ENCODE data around the gene PACRG.
"Not testable (repeated sequence)": the region's sequence is repeated elsewhere in the genome, so short reads cannot be mapped to it uniquely, and the experiment has no call there.

Gene PACRG

DNA sequence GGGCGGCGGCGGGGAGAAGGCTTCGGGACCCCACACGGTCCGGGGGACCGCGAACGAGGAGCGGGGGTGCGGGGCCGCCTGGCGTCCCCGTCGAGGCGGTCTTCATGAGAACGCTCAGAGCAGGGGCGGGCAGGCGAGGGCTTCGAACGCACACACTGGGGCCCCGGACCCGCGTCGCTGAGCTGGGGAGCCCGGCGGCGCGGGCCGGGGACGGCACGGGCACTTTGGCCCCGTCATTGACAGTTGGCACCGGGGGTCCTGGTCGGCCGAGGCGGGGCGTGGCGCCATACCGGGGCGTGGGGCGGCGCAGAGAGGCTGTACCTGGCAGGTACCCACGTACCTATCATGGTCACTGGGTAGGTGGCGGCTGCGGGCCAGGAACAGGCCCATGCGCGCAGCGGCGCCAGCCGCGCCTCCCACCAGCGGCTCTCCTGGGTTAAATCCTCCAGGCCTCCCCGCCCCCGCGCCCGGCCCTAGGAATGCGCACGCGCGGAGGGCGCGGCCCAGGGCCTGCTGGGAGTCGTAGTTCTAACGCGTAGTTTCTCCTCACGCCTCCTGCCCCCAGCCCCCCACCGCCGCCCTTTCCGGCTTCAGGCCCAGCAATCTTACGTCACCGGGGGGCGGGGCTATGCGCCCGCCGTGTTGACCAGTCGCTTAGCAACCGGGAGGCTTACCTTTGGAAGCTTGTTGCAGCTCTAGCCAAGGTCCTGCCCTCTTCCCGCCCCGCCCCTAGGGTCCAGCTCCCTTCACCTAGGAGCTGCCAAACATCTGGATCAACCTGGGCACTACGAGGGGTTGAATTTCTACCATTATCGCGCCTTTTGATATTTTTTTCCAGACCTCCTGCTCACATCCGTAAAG lies at the start of gene PACRG, which contains the start of gene PRKN:
Gene PACRG (plus strand): TSS at position 653 of the 861 bp plus-strand sequence.
Gene PRKN (minus strand): TSS at position 445 of the 861 bp plus-strand sequence.
- DNase-seq, result peak; percentile 95

DNA sequence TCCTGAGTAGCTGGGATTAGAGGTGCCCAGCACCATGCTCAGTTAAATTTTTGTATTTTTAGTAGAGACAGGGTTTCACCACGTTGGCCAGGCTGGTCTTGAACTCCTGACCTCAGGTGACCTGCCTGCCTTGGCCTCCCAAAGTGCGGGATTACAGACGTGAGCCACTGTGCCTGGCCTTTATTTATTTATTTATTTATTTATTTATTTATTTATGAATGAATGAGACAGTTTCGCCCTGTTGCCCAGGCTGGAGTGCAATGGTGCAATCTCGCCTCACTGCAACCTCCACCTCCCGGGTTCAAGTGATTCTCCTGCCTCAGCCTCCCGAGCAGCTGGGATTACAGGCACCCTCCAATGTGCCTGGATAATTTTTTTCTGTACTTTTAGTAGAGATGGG lies 48.9 kb upstream of the PACRG start:
- not testable (repeated sequence) for DNase-seq

DNA sequence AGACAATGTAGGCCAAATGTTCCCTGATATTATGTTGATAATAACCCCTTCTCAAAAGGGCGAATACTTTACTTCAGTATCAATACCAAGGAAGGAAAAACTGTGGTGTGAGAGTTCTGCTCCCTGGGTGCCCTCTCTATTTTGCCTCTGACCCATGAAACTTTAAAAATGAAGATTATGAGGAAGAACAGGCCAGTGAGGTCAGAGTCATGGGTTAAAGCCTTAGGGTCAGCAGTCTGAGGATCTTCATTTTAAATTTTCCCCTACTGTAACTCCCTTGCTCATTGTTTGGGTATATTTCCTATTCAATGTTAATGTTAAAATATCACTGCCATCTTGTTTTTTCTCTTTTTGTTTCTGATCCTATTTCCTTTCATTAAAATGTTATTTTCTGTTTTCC lies 48.1 kb upstream of the PACRG start:
- DNase-seq, result no peak

DNA sequence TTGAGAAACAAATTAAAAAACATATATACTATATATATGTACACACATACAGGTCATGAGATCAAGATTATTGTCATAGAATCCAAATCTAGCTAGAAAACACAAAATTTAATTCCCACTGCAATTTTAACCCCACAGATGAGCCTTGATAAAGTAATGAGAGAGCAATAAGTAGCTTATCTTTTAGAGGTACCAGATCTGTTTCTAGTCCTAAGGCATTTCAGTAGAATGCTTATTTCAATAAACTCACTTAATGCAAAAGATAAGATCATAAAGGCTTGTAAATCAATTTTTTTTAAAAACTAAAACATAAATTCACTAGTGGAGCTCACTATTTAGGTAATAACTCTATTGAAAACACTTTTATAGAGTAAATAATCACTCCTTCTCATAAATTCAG lies 47.4 kb upstream of the PACRG start:
- no peak for DNase-seq

DNA sequence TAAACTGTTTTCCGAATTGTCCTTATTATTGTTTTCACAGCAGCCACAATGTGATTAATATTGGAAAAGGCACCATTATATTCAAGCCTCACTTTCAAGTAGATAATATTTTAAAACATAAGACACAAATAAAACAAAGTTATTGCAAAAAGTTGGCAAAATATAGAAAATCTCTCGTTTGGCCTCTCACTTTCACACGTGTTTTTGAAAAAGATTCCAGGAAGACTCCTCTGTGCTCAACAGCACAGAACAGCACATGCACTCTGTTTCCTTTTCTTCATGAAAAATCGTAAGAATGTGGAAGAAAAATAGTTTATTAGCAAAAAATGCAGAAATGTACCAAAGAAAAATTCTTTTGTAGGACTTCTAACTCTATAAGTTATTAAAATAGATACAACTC lies 46.9 kb upstream of the PACRG start:
- DNase-seq, result no peak

DNA sequence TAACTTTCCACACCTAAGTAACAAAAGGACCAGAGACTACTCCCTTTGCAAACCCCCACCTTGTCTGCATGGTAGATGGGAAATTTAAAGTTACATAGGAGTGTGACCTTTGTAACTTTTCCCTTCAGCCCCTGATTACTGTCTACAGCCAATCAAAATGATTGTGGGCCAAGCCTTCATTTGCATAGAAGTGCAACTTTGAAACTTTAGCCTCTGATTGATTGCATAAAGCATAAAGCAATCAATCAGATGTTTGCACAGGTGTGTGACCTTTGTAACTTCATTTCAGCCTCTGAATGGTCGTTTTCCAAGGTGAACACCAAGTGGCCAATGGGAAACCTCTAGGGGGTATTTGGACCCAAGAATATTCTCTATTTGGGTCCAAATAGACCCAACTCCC lies 46.3 kb upstream of the PACRG start:
- DNase-seq, result no peak

DNA sequence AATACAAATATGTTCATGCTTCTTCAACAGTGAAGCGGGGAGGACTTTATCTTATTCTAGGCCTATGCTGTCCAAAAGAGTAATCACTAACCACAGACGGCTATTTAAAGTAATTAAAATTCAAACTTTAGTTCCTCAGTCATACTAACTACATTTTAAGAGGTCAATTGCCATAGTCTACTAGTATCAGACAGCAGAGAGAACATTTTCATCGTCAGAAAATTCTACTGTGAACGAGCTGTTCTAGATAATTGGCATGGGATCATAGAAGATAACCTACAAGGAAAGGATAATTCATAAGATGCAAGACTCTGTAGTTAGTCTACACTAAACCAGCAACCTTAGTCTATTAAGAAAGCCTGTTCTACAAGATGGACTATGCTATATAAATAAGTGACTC lies 44.6 kb upstream of the PACRG start:
- no peak for DNase-seq

DNA sequence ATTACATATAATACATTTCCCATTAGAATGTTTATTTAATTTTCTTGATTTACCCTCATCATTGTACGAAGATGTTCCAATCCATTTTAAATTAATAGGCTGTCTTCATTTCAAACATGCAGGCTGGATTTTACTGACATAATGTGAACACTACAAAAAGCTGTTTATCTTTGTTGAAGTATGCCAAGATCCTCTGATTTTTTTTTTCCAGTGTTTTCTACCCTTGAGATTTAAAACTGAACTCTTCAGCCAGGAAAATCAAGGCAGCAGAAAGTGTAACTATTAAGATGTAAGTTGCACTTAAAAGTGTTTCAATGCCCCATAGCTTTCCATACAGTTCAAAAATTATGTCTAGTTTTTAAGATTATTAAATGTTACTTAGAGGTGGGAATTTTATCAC lies 43.7 kb upstream of the PACRG start:
- no peak for DNase-seq

DNA sequence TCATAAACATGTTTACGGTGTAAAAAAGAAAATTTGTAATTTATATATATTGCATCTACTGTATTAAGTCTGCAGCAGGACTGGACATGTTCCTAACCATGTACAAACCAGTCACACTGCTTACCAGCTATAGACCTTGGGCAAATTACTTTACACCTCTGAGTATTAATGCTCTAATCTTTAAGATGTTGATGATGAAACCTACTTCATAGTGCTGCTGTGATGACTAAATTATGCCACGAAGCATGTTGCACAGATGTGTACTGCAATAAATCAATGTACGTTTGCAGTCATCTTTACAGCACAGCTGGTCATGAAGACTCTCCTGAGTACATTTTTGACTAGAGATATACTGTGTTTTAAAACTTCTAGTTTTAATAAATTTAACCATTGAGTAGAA lies 42.8 kb upstream of the PACRG start:
- DNase-seq, result no peak

DNA sequence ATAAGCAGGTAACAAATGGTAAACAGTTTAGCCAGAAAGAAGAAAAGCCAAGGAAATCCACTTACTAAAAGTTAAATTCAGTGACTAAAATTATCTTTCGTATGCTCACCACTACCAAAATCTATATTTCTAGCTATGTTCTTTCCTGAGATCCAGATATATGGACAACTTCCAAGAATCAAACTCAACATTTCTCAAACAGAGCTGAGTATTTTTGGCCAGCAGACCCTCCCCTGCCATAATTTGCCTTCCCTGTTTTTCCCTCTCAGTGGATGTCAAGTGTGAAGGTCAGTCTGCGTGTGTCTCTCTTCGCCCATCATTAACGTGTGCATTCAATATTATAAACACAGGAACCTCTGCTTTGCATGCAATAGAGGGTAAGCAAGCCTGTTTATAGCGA lies 42.2 kb upstream of the PACRG start:
- DNase-seq, result no peak

DNA sequence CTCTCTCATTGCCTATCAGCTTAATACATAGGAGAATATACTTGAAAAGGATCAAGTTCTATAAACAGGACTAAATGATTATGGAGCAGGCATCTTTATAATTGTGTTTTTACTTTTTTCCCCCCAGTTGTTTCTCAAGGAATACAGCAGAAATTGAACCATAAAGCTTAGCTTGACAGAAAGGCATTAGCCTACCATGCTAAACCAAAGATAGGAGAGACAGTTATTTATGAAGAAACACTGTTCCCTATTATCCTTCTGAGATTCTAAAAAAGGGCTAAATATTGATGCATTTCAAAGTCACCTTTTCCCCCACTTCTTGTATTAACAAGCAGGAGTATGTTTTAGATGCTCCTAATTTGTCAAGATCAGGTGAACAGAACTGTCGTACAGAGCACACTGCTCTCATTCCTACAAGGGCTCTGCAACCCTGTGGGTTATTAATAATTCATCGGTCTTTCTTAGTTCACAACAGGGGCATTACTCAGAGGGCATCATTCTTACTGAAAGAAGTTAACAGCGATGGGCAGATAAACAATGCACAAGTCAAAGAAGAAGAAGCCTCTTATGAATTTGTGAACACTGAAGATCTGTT lies 38.9 kb upstream of the PACRG start:
- no peak for DNase-seq

DNA sequence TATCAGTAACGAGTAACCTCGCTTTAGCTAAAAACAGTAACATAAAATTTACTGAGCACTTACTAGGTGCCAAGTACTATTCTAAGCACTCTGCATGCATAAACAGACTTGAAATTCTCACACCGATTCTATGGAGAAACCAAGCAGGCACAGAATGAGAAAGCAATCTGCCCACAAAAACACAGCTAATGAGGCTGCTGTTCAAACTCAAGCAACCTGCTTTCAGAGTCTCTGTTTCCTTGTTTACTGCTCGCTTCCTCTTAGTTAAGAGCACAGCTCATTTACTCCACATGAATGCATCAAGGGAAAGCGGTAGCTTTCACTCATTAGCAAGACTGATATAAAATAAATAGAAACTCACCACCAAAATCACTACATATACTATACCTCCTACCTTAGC lies 37.6 kb upstream of the PACRG start:
- no peak for DNase-seq

DNA sequence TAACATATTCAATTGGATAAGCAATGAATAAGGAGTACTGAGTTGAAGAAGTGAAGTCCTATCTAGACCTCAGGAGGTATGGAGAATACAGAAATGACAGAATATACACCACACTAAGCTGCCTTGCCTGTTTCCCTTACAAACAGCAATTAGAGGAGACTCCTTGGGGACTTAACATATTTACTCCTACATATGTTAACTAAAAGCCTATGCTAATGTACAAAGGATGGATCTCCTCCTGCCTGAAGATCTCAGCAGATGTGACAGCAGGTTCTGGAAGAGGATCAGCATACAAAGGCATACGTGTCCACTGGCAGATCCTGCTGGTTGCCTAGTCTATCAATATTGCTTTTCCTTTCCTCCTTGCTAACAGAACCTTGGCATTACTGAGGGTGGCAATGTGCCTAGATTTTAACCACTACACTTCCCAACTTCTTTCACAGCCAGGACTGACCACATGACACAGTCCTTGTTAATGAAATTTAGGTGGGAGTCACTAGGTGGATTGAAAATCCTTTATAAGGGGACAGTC lies 29.8 kb upstream of the PACRG start:
- no peak for DNase-seq

DNA sequence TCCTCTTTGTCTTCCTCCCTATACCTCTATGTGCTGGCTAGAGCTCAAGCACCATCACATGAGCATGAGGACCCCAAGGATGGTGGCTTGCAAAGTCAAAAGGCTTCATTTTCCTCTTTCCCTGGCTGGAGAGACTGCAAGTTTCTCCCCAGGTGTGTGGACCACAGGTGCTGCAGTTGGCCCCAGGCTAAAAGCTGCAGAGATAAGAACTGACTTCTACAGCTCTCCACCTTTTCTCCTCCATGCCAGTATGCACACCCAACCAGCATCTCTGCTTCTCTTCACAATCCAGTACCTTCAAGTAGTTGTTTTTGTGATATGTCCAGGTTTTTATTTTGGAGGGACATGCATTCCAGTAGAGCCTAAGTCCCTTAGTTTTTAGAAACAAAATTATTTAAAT lies 29.3 kb upstream of the PACRG start:
- DNase-seq, result no peak

DNA sequence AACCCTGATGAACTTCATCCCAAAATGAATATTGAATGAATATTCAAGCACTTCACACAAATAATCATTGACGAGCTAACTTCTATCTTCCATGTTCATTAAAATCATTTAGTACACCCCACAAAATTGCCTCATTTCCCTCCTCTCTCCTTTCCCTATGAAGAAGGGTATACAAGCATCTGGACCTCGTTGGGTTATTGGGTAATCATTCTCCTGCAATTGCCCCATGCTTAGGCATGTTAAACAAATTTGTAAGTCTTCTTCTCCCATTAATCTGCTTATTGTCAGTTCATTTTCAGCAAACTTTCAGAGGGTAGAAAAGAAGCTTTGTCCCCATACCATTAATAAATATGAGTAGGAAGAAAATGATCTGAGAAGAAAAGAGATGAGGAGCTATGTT lies 27.8 kb upstream of the PACRG start:
- DNase-seq, result no peak

DNA sequence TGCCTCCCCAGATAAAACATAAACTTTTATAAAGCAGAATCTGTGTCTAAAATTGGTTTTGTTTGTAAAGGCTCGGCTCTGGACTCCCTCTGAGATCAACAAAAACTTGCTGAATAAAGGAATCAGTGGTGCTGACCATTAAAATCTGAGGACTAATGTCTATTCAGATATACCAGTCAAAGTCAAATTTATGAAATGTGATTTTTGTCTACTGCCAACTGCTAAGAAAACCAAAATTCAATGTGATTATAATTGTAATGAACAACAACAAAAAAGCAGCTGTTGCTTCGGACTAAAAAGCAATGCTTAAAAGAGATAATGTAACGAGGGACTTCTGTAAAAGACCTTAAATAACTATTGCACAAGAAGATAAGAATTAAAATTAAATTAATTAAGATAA lies 26.8 kb upstream of the PACRG start:
- no peak for DNase-seq

DNA sequence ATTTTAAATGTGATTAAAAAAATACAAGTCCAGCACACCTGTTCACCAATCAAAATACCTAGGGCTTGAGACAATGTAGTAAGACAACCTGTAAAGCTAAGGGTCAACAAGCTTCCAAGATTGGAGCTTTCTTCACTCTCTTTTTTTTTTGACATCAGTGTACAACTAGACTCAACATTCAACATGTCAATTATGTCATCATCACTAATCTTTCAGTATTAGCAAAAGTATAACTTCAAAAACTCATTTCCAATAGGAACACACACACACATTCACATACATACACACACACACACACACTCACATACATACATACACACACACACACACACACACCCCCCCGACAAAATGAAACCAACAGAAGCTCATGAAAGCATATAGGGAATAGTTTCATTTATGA lies 26.2 kb upstream of the PACRG start:
- DNase-seq, result no peak

DNA sequence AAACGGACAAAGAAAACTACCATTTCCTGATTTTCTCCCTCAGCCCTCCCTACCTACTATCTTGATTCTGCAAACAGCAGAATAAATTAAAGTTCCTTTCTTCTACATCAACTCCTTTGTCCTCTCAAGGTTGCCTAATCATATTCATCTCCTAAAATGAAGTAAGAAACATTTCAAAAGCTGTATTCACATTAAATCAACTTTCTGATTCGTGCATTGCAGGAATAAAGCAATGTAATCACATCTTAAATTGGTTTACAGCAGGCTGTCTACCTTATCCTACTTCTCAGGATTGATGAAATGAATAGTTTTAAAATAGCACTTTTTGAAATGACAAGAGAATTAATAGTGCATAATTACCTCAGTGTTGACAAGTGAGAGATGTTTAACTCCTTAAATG lies 25.3 kb upstream of the PACRG start:
- no peak for DNase-seq

DNA sequence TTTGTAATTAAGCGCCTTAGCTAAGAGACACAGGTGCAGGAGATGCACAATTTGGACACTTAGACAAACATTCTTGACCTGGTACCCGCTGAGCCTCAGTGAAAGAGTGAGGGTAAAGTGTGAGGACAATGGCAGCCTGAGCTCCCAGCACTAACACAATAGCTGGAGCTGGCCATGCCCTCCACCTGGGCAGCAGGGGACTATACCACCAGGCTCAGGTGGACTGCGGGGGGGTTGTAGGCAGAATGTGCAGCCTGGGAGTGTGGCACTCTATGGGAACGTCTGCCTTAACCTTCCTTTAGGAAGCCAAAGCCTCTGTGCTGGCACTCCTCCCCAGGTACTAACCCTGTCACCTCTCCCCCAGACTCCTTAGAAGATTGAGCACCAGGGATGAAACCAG lies 23.8 kb upstream of the PACRG start:
- no peak for DNase-seq

DNA sequence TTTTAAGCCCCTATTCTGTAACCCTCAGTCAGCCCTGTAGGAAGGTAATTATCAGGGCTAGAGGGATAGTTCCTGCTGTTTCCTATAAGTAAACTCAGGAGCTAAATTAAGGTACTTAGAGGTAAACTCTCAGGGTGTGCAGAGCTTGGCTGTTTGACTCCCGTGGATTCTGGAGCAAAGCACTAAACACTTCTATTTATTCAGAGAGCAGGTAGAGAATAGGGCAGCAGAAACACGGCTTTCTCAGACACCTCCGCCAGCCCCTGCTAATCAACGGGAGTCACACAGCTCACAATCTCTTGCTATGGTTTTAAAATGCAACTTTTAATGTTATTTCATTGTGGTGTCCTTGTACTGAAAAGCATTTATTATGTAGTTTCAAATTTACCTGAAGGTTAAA lies 22.0 kb upstream of the PACRG start:
- no peak for DNase-seq

DNA sequence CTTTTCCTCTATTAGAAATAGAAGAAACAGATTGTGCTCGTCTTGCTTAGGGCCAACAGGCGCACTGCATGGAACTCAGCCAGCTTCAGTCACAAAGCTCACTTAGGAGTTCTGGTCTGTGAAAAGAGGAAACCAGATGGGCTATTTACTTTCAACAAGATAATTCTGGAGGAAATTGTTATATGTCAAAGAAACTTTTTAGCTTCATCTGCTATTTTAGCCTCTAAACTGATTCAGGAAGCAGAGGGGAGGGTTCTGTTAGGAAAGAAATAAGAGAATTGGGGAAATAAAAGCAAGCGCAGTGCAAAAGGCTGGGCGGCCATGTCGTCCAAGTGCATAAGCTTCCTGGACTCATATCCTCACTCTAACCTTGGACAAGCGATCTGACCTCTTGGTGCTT lies 21.5 kb upstream of the PACRG start:
- no peak for DNase-seq

DNA sequence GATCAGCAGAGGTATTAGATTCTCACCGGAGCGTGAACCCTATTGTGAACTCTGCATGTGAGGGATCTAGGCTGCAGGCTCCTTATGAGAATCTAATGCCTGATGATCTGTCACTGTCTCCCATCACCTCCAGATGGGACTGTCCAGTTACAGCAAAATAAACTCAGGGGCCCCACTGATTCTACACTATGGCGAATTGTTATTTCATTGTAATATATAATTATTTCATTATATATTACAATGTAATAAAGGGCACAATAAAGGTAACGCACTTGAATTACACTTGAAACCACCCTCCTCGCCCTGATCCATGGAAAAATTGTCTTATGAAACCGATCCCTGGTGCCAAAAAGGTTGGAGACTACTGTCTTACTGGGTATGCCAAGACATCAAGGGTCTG lies 18.8 kb upstream of the PACRG start:
- no peak for DNase-seq

DNA sequence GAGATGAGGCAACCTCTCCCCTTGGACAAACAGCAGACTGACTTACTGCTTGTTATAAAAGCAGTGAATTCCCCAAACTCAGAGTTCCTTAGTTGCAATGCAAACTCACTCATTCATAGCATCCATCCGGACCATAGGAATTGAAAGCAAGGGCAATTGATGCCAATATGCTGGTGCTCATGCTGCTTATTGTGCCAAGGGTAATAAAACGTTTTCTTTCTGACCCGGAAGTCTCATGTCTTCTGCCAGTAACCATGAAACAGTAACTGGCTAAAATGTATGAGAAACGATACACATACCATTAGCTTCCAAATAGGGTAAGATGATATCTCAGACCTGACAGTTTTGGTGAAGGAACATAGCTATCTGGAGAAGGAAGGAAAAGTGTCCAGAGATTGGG lies 18.3 kb upstream of the PACRG start:
- no peak for DNase-seq

DNA sequence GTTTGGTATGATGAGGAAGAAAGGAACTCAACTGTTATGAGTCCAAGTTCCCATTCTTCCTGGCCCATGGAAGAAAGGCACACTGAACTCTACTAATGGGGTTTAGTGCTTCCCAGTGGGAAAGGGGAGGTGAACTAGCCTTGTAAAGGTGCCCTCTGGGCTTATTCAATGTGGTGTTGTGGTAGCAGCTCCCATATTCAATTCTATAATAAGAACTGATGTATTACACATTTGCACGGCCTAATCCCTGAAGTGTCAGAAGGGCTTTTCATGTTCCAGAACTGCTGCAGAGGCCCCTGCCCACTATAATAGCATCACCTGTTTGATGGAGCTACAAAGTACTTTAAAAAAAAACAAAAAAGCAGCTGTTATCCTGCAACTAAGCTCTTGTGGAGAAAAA lies 17.4 kb upstream of the PACRG start:
- no peak for DNase-seq

DNA sequence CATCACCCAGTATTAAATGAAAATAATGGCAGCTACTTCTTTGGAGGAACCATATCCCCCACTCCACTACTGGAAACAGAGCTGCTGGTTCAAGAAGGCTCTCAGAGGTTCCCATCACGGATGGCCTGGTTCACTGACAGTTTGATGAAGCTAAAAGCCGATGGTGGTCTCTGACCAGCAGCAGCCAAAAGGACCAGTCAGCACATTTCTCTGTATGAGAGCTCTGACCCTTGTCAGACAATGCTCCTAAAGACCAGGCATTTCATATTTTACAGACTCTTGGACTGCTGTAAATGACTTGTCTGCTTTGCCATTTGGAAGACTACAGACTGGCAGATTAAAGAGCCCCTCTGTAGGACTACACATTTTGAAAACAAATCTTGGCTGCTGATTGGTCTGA lies 16.8 kb upstream of the PACRG start:
- DNase-seq, result no peak

All from kidney glomerular epithelial cell (primary cell).